Epithelial cell of proximal tubule (primary cell): ENCODE measurements around the gene KCTD4. TPM values are rescaled to one million over a fixed set of nuclear protein-coding genes. Genes with fewer than 3 reads are reported as not detected.

Experiments used
- DNase-seq: peaks from one replicate; pipeline ENCODE4 v3.0.0-alpha.2; 2011; ENCODE audit warnings: low read depth
- H3K4me3 ChIP-seq: 2 replicates; pipeline ENCODE4 v1.5.1; 2011; ENCODE audit warnings: low read depth, mild to moderate bottlenecking, low read length
- CTCF ChIP-seq: conservative IDR thresholded peaks from 2 replicates; pipeline ENCODE4 v1.5.1; 2012; ENCODE audit warnings: low read depth, mild to moderate bottlenecking, low read length
- total RNA-seq: library from RNA; depleted of rRNA; stranded (reverse); fragments of >200 nt; gene quantifications from 2 replicates; pipeline ENCODE4 v1.2.3, GENCODE V29; 2015

KCTD4 gene
- total RNA-seq, 1 donor from 2014 or later, result 0.63 TPM

- H3K4me3 ChIP-seq, result no peak overlapping the region
- no peak for TF ChIP-seq CTCF
- DNase-seq, result no peak
These were observed 21.4 kb downstream of the KCTD4 start for GRCh38 chr13:45179428-45179827.

- TF ChIP-seq CTCF, result no peak
- DNase-seq, result peak; percentile 77
- H3K4me3 ChIP-seq, result no peak overlapping the region
These were observed 22.3 kb downstream of the KCTD4 start for GRCh38 chr13:45178349-45179162.

- no peak overlapping the region for H3K4me3 ChIP-seq
- no peak for DNase-seq
- no peak for TF ChIP-seq CTCF
These were observed 26.4 kb downstream of the KCTD4 start for GRCh38 chr13:45174478-45174877.

- no peak overlapping the region for H3K4me3 ChIP-seq
- no peak for DNase-seq
- TF ChIP-seq CTCF, result no peak
These were observed 32.3 kb downstream of the KCTD4 start for GRCh38 chr13:45168555-45168930.

- no peak for TF ChIP-seq CTCF
- H3K4me3 ChIP-seq, result no peak overlapping the region
- DNase-seq, result peak; percentile 85
These were observed 33.0 kb downstream of the KCTD4 start for GRCh38 chr13:45167611-45168554.

GRCh38 chr13:45166858-45167257 lies 34.0 kb downstream of the KCTD4 start:
- H3K4me3 ChIP-seq, result no peak overlapping the region
- DNase-seq, result no peak
- TF ChIP-seq CTCF, result no peak
